ENCODE data around the gene CYB5B. TPM values are rescaled to one million over a fixed set of nuclear protein-coding genes. Genes with fewer than 3 reads are reported as not detected.

CYB5B gene
- total and polyA plus RNA-seq, 2 donors (not counting 1 experiment from before 2014, with no cell fraction given): 87.4 to 220 TPM

GRCh38 chr16:69417520-69418199 lies 6.8 kb upstream of the CYB5B start:
- Histone ChIP-seq H3K4me2 (ENCODE audit: extremely low read depth, insufficient read depth, low read length) (peak overlapping the region; percentile 51), H3K4me1 (ENCODE audit: control insufficient read depth, extremely low read depth, insufficient read depth, low read length) (peaks cover 3% of the 10 kb centered on the region), H3K36me3 (ENCODE audit: control insufficient read depth, insufficient read depth, low read length) (no peaks in the 10 kb centered on the region), H4K20me1 (ENCODE audit: control insufficient read depth, extremely low read depth, insufficient read depth, low read length) (no peaks in the 10 kb centered on the region), H3K27ac (ENCODE audit: insufficient read depth, low read length) (no peak overlapping the region), H3K9ac (ENCODE audit: insufficient read depth, low read length) (no peak overlapping the region), H3K79me2 (ENCODE audit: control insufficient read depth, insufficient read depth, low read length) (no peaks in the 10 kb centered on the region), H3K27me3 (ENCODE audit: control insufficient read depth, insufficient read depth, low read length) (no peaks in the 10 kb centered on the region), H3K9me3 (ENCODE audit: control insufficient read depth, insufficient read depth, low read depth, low read length) (no peaks in the 10 kb centered on the region), H3K4me3 (replicated peaks in 1 of 4; ENCODE audit: control extremely low read depth in 1 of 4, insufficient read depth in 1 of 4, low read depth in 3 of 4, low read length in 4 of 4) (no peak overlapping the region), H2AFZ (ENCODE audit: low read length) (peak overlapping the region; percentile 71)
- DNase-seq (ENCODE audit: low read depth in 2 of 2): peak; percentile 15 to 51
- no peak for TF ChIP-seq CTCF (conservative IDR thresholded peaks at IDR 0.05 in 1 of 2, IDR thresholded peaks at IDR 0.05 in 1 of 2; ENCODE audit: low read depth in 1 of 2, low read length in 2 of 2)
- TF ChIP-seq EZH2 (IDR thresholded peaks at IDR 0.05; ENCODE audit: low read length, missing control alignments): no peak

GRCh38 chr16:69419956-69420355 lies 4.5 kb upstream of the CYB5B start:
- no peak for DNase-seq (ENCODE audit: low read depth in 2 of 2)
- TF ChIP-seq EZH2 (IDR thresholded peaks at IDR 0.05; ENCODE audit: low read length, missing control alignments) (no peak), CTCF (conservative IDR thresholded peaks at IDR 0.05 in 1 of 2, IDR thresholded peaks at IDR 0.05 in 1 of 2; ENCODE audit: low read depth in 1 of 2, low read length in 2 of 2) (no peak)
- peaks cover 3% of the 10 kb centered on the region for H3K4me1 ChIP-seq (ENCODE audit: control insufficient read depth, extremely low read depth, insufficient read depth, low read length)
- no peak overlapping the region for H3K4me3 ChIP-seq (replicated peaks in 1 of 4; ENCODE audit: control extremely low read depth in 1 of 4, insufficient read depth in 1 of 4, low read depth in 3 of 4, low read length in 4 of 4)
- H3K9me3 ChIP-seq (ENCODE audit: control insufficient read depth, insufficient read depth, low read depth, low read length): no peaks in the 10 kb centered on the region
- H3K9ac ChIP-seq (ENCODE audit: insufficient read depth, low read length): no peak overlapping the region
- H4K20me1 ChIP-seq (ENCODE audit: control insufficient read depth, extremely low read depth, insufficient read depth, low read length): no peaks in the 10 kb centered on the region
- H3K4me2 ChIP-seq (ENCODE audit: extremely low read depth, insufficient read depth, low read length): no peak overlapping the region
- no peaks in the 10 kb centered on the region for H3K36me3 ChIP-seq (ENCODE audit: control insufficient read depth, insufficient read depth, low read length)
- no peak overlapping the region for H2AFZ ChIP-seq (ENCODE audit: low read length)
- peaks cover 8% of the 10 kb centered on the region for H3K79me2 ChIP-seq (ENCODE audit: control insufficient read depth, insufficient read depth, low read length)
- no peaks in the 10 kb centered on the region for H3K27me3 ChIP-seq (ENCODE audit: control insufficient read depth, insufficient read depth, low read length)
- H3K27ac ChIP-seq (ENCODE audit: insufficient read depth, low read length): no peak overlapping the region

- H3K4me1 ChIP-seq (ENCODE audit: control insufficient read depth, extremely low read depth, insufficient read depth, low read length): no peaks in the 10 kb centered on the region
- no peaks in the 10 kb centered on the region for H3K9me3 ChIP-seq (ENCODE audit: control insufficient read depth, insufficient read depth, low read depth, low read length)
- H3K79me2 ChIP-seq (ENCODE audit: control insufficient read depth, insufficient read depth, low read length): peaks cover 35% of the 10 kb centered on the region
- H3K4me2 ChIP-seq (ENCODE audit: extremely low read depth, insufficient read depth, low read length): no peak overlapping the region
- no peak overlapping the region for H2AFZ ChIP-seq (ENCODE audit: low read length)
- no peak for DNase-seq (ENCODE audit: low read depth in 2 of 2)
- no peak overlapping the region for H3K4me3 ChIP-seq (replicated peaks in 1 of 4; ENCODE audit: control extremely low read depth in 1 of 4, insufficient read depth in 1 of 4, low read depth in 3 of 4, low read length in 4 of 4)
- H4K20me1 ChIP-seq (ENCODE audit: control insufficient read depth, extremely low read depth, insufficient read depth, low read length): no peaks in the 10 kb centered on the region
- TF ChIP-seq EZH2 (IDR thresholded peaks at IDR 0.05; ENCODE audit: low read length, missing control alignments) (no peak), CTCF (conservative IDR thresholded peaks at IDR 0.05 in 1 of 2, IDR thresholded peaks at IDR 0.05 in 1 of 2; ENCODE audit: low read depth in 1 of 2, low read length in 2 of 2) (no peak)
- H3K27me3 ChIP-seq (ENCODE audit: control insufficient read depth, insufficient read depth, low read length): no peaks in the 10 kb centered on the region
- H3K9ac ChIP-seq (ENCODE audit: insufficient read depth, low read length): no peak overlapping the region
- no peak overlapping the region for H3K27ac ChIP-seq (ENCODE audit: insufficient read depth, low read length)
- H3K36me3 ChIP-seq (ENCODE audit: control insufficient read depth, insufficient read depth, low read length): no peaks in the 10 kb centered on the region
Measured at GRCh38 chr16:69423189-69423588, 1.2 kb upstream of the CYB5B start.

Measured in fibroblast of lung (primary cell).